Panc1 (cell line): ENCODE data around the gene SECISBP2. TPM values are rescaled to one million over a fixed set of nuclear protein-coding genes. Genes with fewer than 3 reads are reported as not detected.

Experiments used
- ATAC-seq: fragments of 200-7000 bp; cut with Tn5 transposase; 2 replicates; pipeline ENCODE4 v1.9.1; 2020; ENCODE audit warnings: mild to moderate bottlenecking, moderate library complexity
- BruUV-seq: library from RNA; stranded (reverse); fragments of 400-500 nt; replicated peaks from 2 replicates; lab custom pipeline; 2021; lab: Mats Ljungman, UMichigan
- CTCF ChIA-PET: fragments of 300-600 bp; sonication (Branson Sonifier 250); formaldehyde crosslinking; loops from one replicate; lab custom pipeline; 2022; ENCODE audit warnings: antibody characterized with exemption; lab: Charles Lee
- POLR2A ChIA-PET: fragments of 300-600 bp; sonication (Branson Sonifier 250); formaldehyde crosslinking; loops from one replicate; lab custom pipeline; 2022; ENCODE audit warnings: antibody characterized with exemption; lab: Charles Lee
- DNase-seq: peaks from one replicate; pipeline ENCODE4 v3.0.0-alpha.2; 2010; ENCODE audit warnings: low read depth, low spot score
- H3K27ac ChIP-seq: 2 replicates; pipeline ENCODE4 v1.5.1; 2011; ENCODE audit warnings: mild to moderate bottlenecking, low read length, inconsistent platforms
- H3K27me3 ChIP-seq: fragments of 200-500 bp; sonication (Bioruptor generic); 2 replicates; pipeline ENCODE4 v1.6.0; 2014; ENCODE audit warnings: low read length, inconsistent platforms; ENCODE audit not compliant: control insufficient read depth, insufficient read depth
- H3K36me3 ChIP-seq: fragments of 200-500 bp; sonication (Bioruptor generic); 2 replicates; pipeline ENCODE4 v1.5.1; 2014; ENCODE audit warnings: inconsistent platforms, mild to moderate bottlenecking, low read length, moderate library complexity; ENCODE audit not compliant: control insufficient read depth, insufficient read depth
- H3K4me1 ChIP-seq: 2 replicates; pipeline ENCODE4 v1.5.1; 2011; ENCODE audit warnings: inconsistent platforms, mild to moderate bottlenecking, low read length, moderate library complexity; ENCODE audit not compliant: control insufficient read depth, insufficient read depth
- H3K4me3 ChIP-seq, 2 experiments: 2 replicates each; pipeline ENCODE4 v1.5.1; 2011 to 2012; ENCODE audit warnings: low read depth in 2 of 2, low read length in 2 of 2, mild to moderate bottlenecking in 2 of 2, inconsistent platforms in 1 of 2, moderate library complexity in 1 of 2
- H3K9me3 ChIP-seq: fragments of 200-500 bp; sonication (Bioruptor generic); 2 replicates; pipeline ENCODE4 v1.5.1; 2014; ENCODE audit warnings: low read depth, mild to moderate bottlenecking, inconsistent platforms, low read length, moderate library complexity; ENCODE audit not compliant: control insufficient read depth, insufficient read depth
- CTCF ChIP-seq: fragments of 450-650 bp; IDR thresholded peaks from 2 replicates; pipeline ENCODE4 v1.5.1; 2017; ENCODE audit warnings: mild to moderate bottlenecking
- POLR2AphosphoS5 ChIP-seq: IDR thresholded peaks from 2 replicates; pipeline ENCODE4 v1.6.1; 2012; ENCODE audit warnings: mild to moderate bottlenecking, low read depth, low read length, moderate library complexity
- REST ChIP-seq, 2 experiments: IDR thresholded peaks; 2 replicates each; pipeline ENCODE4 v1.6.1; 2011 to 2012; ENCODE audit warnings: low read depth in 2 of 2, control low read depth in 1 of 2, low read length in 1 of 2, mild to moderate bottlenecking in 1 of 2, moderate library complexity in 1 of 2; ENCODE audit not compliant: insufficient read depth in 1 of 2
- SIN3A ChIP-seq: IDR thresholded peaks from 2 replicates; pipeline ENCODE4 v1.6.1; 2012; ENCODE audit warnings: low read depth, mild to moderate bottlenecking, low read length, moderate library complexity, borderline replicate concordance; ENCODE audit not compliant: insufficient read depth
- TCF7L2 ChIP-seq: IDR thresholded peaks from 2 replicates; pipeline ENCODE4 v1.6.1; 2011; ENCODE audit warnings: mild to moderate bottlenecking, low read depth, low read length, inconsistent platforms
- in situ Hi-C: cut with HindIII; loops from 2 replicates; pipeline ENCODE4 v1.10.0; 2016; ENCODE audit warnings: low sequenced_read_pairs, low pct_unique_long_range_greater_than_20kb
- intact Hi-C: fragments of 100-400 bp; cut with micrococcal nuclease; formaldehyde crosslinking; loops from one replicate; pipeline ENCODE4 v1.10.0; 2022; ENCODE audit not compliant: unreplicated experiment
- total RNA-seq: library from RNA; stranded (reverse); gene quantifications from one replicate; pipeline ENCODE4 v1.2.1, GENCODE V29; 2021; ENCODE audit not compliant: unreplicated experiment

Gene SECISBP2
- total RNA-seq, 1 experiment from 2014 or later = 17.7 TPM

GRCh38 chr9:89305868-89306267 is 12.4 kb upstream of the SECISBP2 start:
- in situ Hi-C loops = no loop called here
- no peak overlapping the region for H3K4me3 ChIP-seq
- DNase-seq (no peak), ATAC-seq (no peak)
- CTCF ChIA-PET = no interaction called here
- TF ChIP-seq POLR2AphosphoS5 (no peak), TCF7L2 (no peak), REST (IDR thresholded peaks at IDR 0.05; ENCODE audit: insufficient read depth in 1 of 2, low read depth in 2 of 2, low read length in 1 of 2) (no peak), SIN3A (no peak), CTCF (no peak)
- intact Hi-C loops = no loop called here
- H3K4me1 ChIP-seq = peaks cover 6% of the 10 kb centered on the region
- H3K27me3 ChIP-seq = no peaks in the 10 kb centered on the region
- POLR2A ChIA-PET = no interaction called here
- no TSS peak for BruUV-seq
- no peaks in the 10 kb centered on the region for H3K9me3 ChIP-seq
- H3K27ac ChIP-seq = no peak overlapping the region
- H3K36me3 ChIP-seq = no peaks in the 10 kb centered on the region; the same call in 1 of the 2 replicates

GRCh38 chr9:89309166-89309565 is 9.1 kb upstream of the SECISBP2 start:
- ChIA-PET CTCF (no interaction called here), POLR2A (no interaction called here)
- H3K27ac ChIP-seq = peak overlapping the region; percentile 97
- BruUV-seq = no TSS peak
- peaks cover 6% of the 10 kb centered on the region for H3K4me1 ChIP-seq
- in situ Hi-C loops (no loop called here), intact Hi-C loops (no loop called here)
- TF ChIP-seq CTCF (no peak), REST (IDR thresholded peaks at IDR 0.05; ENCODE audit: insufficient read depth in 1 of 2, low read depth in 2 of 2, low read length in 1 of 2) (no peak), TCF7L2 (no peak), POLR2AphosphoS5 (no peak), SIN3A (no peak)
- no peaks in the 10 kb centered on the region for H3K9me3 ChIP-seq
- DNase-seq = no peak
- H3K36me3 ChIP-seq = peaks cover 15% of the 10 kb centered on the region
- no peak for ATAC-seq
- H3K27me3 ChIP-seq = no peaks in the 10 kb centered on the region
- H3K4me3 ChIP-seq = no peak overlapping the region
